Ascending aorta (tissue), 2 donors: Measurements from ENCODE around the gene RPS6KA2. TPM values are rescaled to one million over a fixed set of nuclear protein-coding genes. Genes with fewer than 3 reads are reported as not detected.

ENCODE experiments used
- DNase-seq, 2 donors: peaks; one replicate each; pipeline ENCODE4 v3.0.0-alpha.2; 2019; ENCODE audit warnings: low spot score in 2 of 2
- H3K27ac ChIP-seq, 2 donors: fragments of 200-600 bp; sonication (generic); one replicate each; pipeline ENCODE4 v1.5.1; 2016 to 2017; ENCODE audit warnings: mild to moderate bottlenecking in 1 of 2
- H3K27me3 ChIP-seq: fragments of 200-600 bp; sonication (generic); one replicate; pipeline ENCODE4 v1.5.1; 2017
- H3K36me3 ChIP-seq, 2 donors: fragments of 200-600 bp; sonication (generic); one replicate each; pipeline ENCODE4 v1.5.1; 2016
- H3K4me1 ChIP-seq, 2 donors: fragments of 200-600 bp; sonication (generic); one replicate each; pipeline ENCODE4 v1.5.1; 2016 to 2017; ENCODE audit warnings: mild to moderate bottlenecking in 1 of 2
- H3K4me3 ChIP-seq, 2 donors: fragments of 200-600 bp; sonication (generic); one replicate each; pipeline ENCODE4 v1.5.1; 2016 to 2017; ENCODE audit warnings: mild to moderate bottlenecking in 1 of 2
- H3K9me3 ChIP-seq, 2 donors: fragments of 200-600 bp; sonication (generic); one replicate each; pipeline ENCODE4 v1.5.1; 2016
- CTCF ChIP-seq, 3 experiments: fragments of 200-600 bp in 2 of 3; fragments of 450-650 bp in 1 of 3; sonication (generic) in 2 of 3; IDR thresholded peaks; one replicate each; pipeline ENCODE4 v1.5.1; 2016 to 2019; ENCODE audit warnings: antibody characterized with exemption in 3 of 3, mild to moderate bottlenecking in 1 of 3, moderate library complexity in 1 of 3
- intact Hi-C: fragments of 100-400 bp; cut with DNase I; formaldehyde crosslinking; loops from one replicate; pipeline ENCODE4 v1.15.1; 2023
- total RNA-seq: library from RNA; depleted of rRNA; stranded (reverse); fragments of >200 nt; gene quantifications from one replicate; pipeline ENCODE4 v1.1.0, GENCODE V29; 2016

Gene RPS6KA2
- total RNA-seq, 1 donor from 2014 or later, result 196 TPM

- intact Hi-C loops, result no loop called here
- Histone ChIP-seq H3K4me1 (peaks cover 0 to 5% of the 10 kb centered on the region in 2 donors), H3K36me3 (peaks cover 8 to 15% of the 10 kb centered on the region in 2 donors), H3K9me3 (no peaks in the 10 kb centered on the region), H3K27ac (no peak overlapping the region), H3K27me3 (no peaks in the 10 kb centered on the region), H3K4me3 (no peak overlapping the region)
- TF ChIP-seq CTCF (IDR thresholded peaks at IDR 0.05), result no peak
- DNase-seq, result no peak
Measured at GRCh38 chr6:166470863-166471410, 156.1 kb downstream of the RPS6KA2 start.

- no peak for DNase-seq
- Histone ChIP-seq H3K36me3 (peaks cover 8 to 15% of the 10 kb centered on the region in 2 donors), H3K27me3 (no peaks in the 10 kb centered on the region), H3K9me3 (no peaks in the 10 kb centered on the region), H3K4me1 (peaks cover 0 to 11% of the 10 kb centered on the region in 2 donors), H3K4me3 (no peak overlapping the region), H3K27ac (no peak overlapping the region)
- intact Hi-C loops, result no loop called here
- TF ChIP-seq CTCF (IDR thresholded peaks at IDR 0.05), result no peak
Measured at GRCh38 chr6:166470029-166470862, 156.8 kb downstream of the RPS6KA2 start.

- TF ChIP-seq CTCF (IDR thresholded peaks at IDR 0.05), result no peak
- intact Hi-C loops, result loop anchor here (5.0 kb wide), 1 partner anchor 88 kb away; no protein-coding TSS in a partner anchor
- Histone ChIP-seq H3K27ac (no peak overlapping the region), H3K36me3 (peaks cover 8 to 15% of the 10 kb centered on the region in 2 donors), H3K27me3 (no peaks in the 10 kb centered on the region), H3K9me3 (no peaks in the 10 kb centered on the region), H3K4me3 (no peak overlapping the region), H3K4me1 (peaks cover 0 to 15% of the 10 kb centered on the region in 2 donors)
- DNase-seq, result no peak
Measured at GRCh38 chr6:166469426-166469961, 157.6 kb downstream of the RPS6KA2 start.

GRCh38 chr6:166467436-166468000 is 159.5 kb downstream of the RPS6KA2 start:
- Histone ChIP-seq H3K9me3 (no peaks in the 10 kb centered on the region), H3K27ac (peak overlapping the region; percentile 64 to 75), H3K4me1 (peaks cover 0 to 16% of the 10 kb centered on the region in 2 donors), H3K36me3 (peaks cover 8 to 20% of the 10 kb centered on the region in 2 donors), H3K27me3 (no peaks in the 10 kb centered on the region), H3K4me3 (no peak overlapping the region)
- TF ChIP-seq CTCF (IDR thresholded peaks at IDR 0.05), result no peak
- DNase-seq, result peak in 1 of 2 donors; percentile 50
- intact Hi-C loops, result loop anchor here (5.0 kb wide), 1 partner anchor 90 kb away; no protein-coding TSS in a partner anchor

- H3K9me3 ChIP-seq, result no peaks in the 10 kb centered on the region
- intact Hi-C loops, result loop anchor here (1.0 to 5.0 kb wide), 3 partner anchors 83 to 161 kb away; partner anchors contain the start of gene RPS6KA2
- no peaks in the 10 kb centered on the region for H3K27me3 ChIP-seq
- peak overlapping the region; percentile 64 to 75 for H3K27ac ChIP-seq
- peak in 1 of 2 donors; percentile 75 for DNase-seq
- TF ChIP-seq CTCF (IDR thresholded peaks at IDR 0.05), result no peak
- H3K4me1 ChIP-seq, result peaks cover 0 to 16% of the 10 kb centered on the region in 2 donors
- H3K36me3 ChIP-seq, result peaks cover 8 to 20% of the 10 kb centered on the region in 2 donors
- peak overlapping the region in 1 of 2 donors; percentile 33 for H3K4me3 ChIP-seq
Measured at GRCh38 chr6:166466178-166467122, 160.6 kb downstream of the RPS6KA2 start.
